C4-2B (cell line): ENCODE data around the gene PLOD2.

ENCODE experiments used
- CTCF ChIP-seq: fragments of 450-650 bp; conservative IDR thresholded peaks from 2 replicates; pipeline ENCODE4 v1.5.1; 2017; ENCODE audit warnings: mild to moderate bottlenecking
- ZFX ChIP-seq: fragments of 450-650 bp; IDR thresholded peaks from 2 replicates; pipeline ENCODE4 v1.6.1; 2017

- TF ChIP-seq CTCF (no peak), ZFX (no peak)
Observed at GRCh38 chr3:146195605-146196004, 34.6 kb upstream of the PLOD2 start.
